ENCODE results near the gene PHC3. TPM values are rescaled to one million over a fixed set of nuclear protein-coding genes. Genes with fewer than 3 reads are reported as not detected.

The PHC3 gene
- total and polyA plus RNA-seq, 2 of the 13 experiments (the other 11 are each of a cell fraction or from before 2014, with no cell fraction given), result 24.1 to 49.0 TPM

GRCh38 chr3:170078620-170079281 lies 102.8 kb downstream of the PHC3 start (continued):
- TF ChIP-seq ATF4 (CRISPR knock-in tag; IDR thresholded peaks at IDR 0.05) (no peak), CTCF (CRISPR knock-in tag; IDR thresholded peaks at IDR 0.05) (peak; percentile 63), ATF3 (CRISPR knock-in tag; IDR thresholded peaks at IDR 0.05) (no peak), HOXD1 (CRISPR knock-in tag; IDR thresholded peaks at IDR 0.05) (peak; percentile 23; the same call in 1 of the 2 replicates), CHD2 (IDR thresholded peaks at IDR 0.05; ENCODE audit: low read depth, low read length) (no peak), HNRNPUL1 (IDR thresholded peaks at IDR 0.05; ENCODE audit: low read depth, low read length) (no peak), GMEB1 (CRISPR knock-in tag; IDR thresholded peaks at IDR 0.05; ENCODE audit: borderline replicate concordance) (peak; percentile 40; the same call in 1 of the 2 replicates), SAP130 (CRISPR knock-in tag; IDR thresholded peaks at IDR 0.05; ENCODE audit: low read depth) (peak; percentile 58), ZBTB43 (CRISPR knock-in tag; conservative IDR thresholded peaks at IDR 0.05) (0 out of 2 replicates have a peak, but pooled peaks have one; percentile 27), ZNF318 (CRISPR knock-in tag; IDR thresholded peaks at IDR 0.05) (0 out of 2 replicates have a peak, but pooled peaks have one; percentile 54), KAT8 (CRISPR knock-in tag; IDR thresholded peaks at IDR 0.05) (peak; percentile 71), KDM2A (CRISPR knock-in tag; IDR thresholded peaks at IDR 0.05; ENCODE audit: borderline replicate concordance, low read depth) (no peak)
